Measurements from ENCODE around the gene RNF220. TPM values are rescaled to one million over a fixed set of nuclear protein-coding genes. Genes with fewer than 3 reads are reported as not detected.

RNF220 gene
- total RNA-seq, 1 experiment from 2014 or later: 92.4 TPM

DNA sequence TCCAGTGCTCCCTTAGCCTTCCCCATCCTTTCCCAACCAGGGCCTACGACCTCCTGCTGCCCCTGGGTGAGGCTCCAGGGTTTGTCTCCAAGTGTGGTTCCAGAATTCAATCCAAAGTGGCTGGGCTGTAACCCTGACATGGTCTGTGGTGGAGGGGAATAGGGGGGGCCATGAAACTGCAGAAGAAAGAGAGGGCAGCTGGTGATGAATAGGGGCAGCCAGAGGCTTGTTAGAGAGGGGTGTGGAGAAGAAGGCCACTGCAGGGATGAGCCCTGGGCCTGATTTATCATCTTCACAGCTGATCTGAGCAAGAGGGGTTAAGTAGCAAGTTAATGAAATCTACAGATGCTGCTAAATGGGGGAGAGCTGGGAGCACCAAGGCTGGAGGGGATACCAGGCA is 37.1 kb upstream of the RNF220 start:
- intact Hi-C loops (cut with micrococcal nuclease; ENCODE audit: unreplicated experiment): no loop called here
- H3K27ac Mint-ChIP-seq (ENCODE audit: unreplicated experiment): no peak overlapping the region
- no peaks in the 10 kb centered on the region for H3K4me1 ChIP-seq
- H3K36me3 ChIP-seq (ENCODE audit: control insufficient read depth, insufficient read depth, low read length): no peaks in the 10 kb centered on the region
- no peak for DNase-seq
- H3K4me3 ChIP-seq (ENCODE audit: low read depth, low read length): no peak overlapping the region
- no peaks in the 10 kb centered on the region for H3K9me3 Mint-ChIP-seq (ENCODE audit: unreplicated experiment)
- no TSS peak for BruUV-seq (replicated peaks)
- H3K4me3 Mint-ChIP-seq (ENCODE audit: unreplicated experiment): no peak overlapping the region
- no peaks in the 10 kb centered on the region for H3K9me3 ChIP-seq
- POLR2A ChIA-PET: no interaction called here
- CTCF ChIA-PET: no interaction called here
- no peaks in the 10 kb centered on the region for H3K4me1 Mint-ChIP-seq (ENCODE audit: low read depth, unreplicated experiment)
- H3K27me3 ChIP-seq (replicated peaks; ENCODE audit: control insufficient read depth, insufficient read depth, low read length): no peaks in the 10 kb centered on the region
- peaks cover 5% of the 10 kb centered on the region for H3K27me3 Mint-ChIP-seq (ENCODE audit: insufficient read depth, unreplicated experiment)
- TF ChIP-seq CTCF (IDR thresholded peaks at IDR 0.05; ENCODE audit: insufficient read depth in 1 of 2, low read depth in 1 of 2, low read length in 1 of 2, severe bottlenecking in 1 of 2, unreplicated experiment in 1 of 2): no peak
- H3K36me3 Mint-ChIP-seq (ENCODE audit: insufficient read depth, unreplicated experiment): no peaks in the 10 kb centered on the region

DNA sequence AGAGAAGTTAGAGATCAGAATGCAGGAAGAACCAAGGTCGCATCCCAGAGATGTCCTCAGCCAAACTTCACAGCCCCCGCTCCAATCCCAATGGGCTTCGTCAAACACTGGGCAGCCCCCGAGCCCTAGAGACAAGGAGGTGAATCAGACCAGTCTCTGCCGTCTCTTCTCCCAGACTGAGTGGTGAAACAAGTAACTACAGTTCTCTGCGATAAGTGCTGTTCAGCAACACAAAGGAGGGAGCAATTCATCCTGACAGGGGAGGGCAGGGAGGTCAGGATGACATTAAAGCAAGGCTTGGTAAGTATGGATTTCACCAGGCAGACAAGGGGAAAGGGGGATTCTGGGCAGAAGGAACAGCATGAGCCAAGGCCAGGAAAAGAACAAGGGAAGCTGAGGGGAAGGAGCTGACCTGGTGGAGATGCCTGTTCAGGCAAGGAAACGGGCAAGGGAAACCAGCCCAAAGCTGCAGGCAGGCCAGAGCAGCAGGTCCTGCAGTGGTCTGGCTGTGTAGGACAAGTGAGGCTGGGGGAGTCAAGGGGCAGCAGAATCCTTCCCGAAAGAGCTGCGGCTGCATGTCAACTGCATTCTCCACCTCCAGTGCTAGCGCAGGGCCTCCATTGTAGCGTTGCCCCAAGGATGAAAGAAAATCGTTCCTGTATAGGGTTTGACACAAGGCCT is 36.4 kb upstream of the RNF220 start:
- Histone ChIP-seq H3K4me1 (no peaks in the 10 kb centered on the region), H3K4me3 (ENCODE audit: low read depth, low read length) (no peak overlapping the region), H3K9me3 (no peaks in the 10 kb centered on the region), H3K27me3 (replicated peaks; ENCODE audit: control insufficient read depth, insufficient read depth, low read length) (no peaks in the 10 kb centered on the region), H3K36me3 (ENCODE audit: control insufficient read depth, insufficient read depth, low read length) (no peaks in the 10 kb centered on the region)
- ChIA-PET POLR2A (no interaction called here), CTCF (no interaction called here)
- no peak overlapping the region for H3K27ac Mint-ChIP-seq (ENCODE audit: unreplicated experiment)
- TF ChIP-seq CTCF (IDR thresholded peaks at IDR 0.05; ENCODE audit: insufficient read depth in 1 of 2, low read depth in 1 of 2, low read length in 1 of 2, severe bottlenecking in 1 of 2, unreplicated experiment in 1 of 2): no peak
- H3K27me3 Mint-ChIP-seq (ENCODE audit: insufficient read depth, unreplicated experiment): peaks cover 4% of the 10 kb centered on the region
- no peak overlapping the region for H3K4me3 Mint-ChIP-seq (ENCODE audit: unreplicated experiment)
- H3K4me1 Mint-ChIP-seq (ENCODE audit: low read depth, unreplicated experiment): no peaks in the 10 kb centered on the region
- intact Hi-C loops (cut with micrococcal nuclease; ENCODE audit: unreplicated experiment): no loop called here
- H3K9me3 Mint-ChIP-seq (ENCODE audit: unreplicated experiment): no peaks in the 10 kb centered on the region
- no peaks in the 10 kb centered on the region for H3K36me3 Mint-ChIP-seq (ENCODE audit: insufficient read depth, unreplicated experiment)
- no TSS peak for BruUV-seq (replicated peaks)
- DNase-seq: no peak

- DNase-seq: no peak
- Mint-ChIP-seq H3K27ac (ENCODE audit: unreplicated experiment) (no peak overlapping the region), H3K36me3 (ENCODE audit: insufficient read depth, unreplicated experiment) (no peaks in the 10 kb centered on the region), H3K27me3 (ENCODE audit: insufficient read depth, unreplicated experiment) (peaks cover 3% of the 10 kb centered on the region), H3K4me3 (ENCODE audit: unreplicated experiment) (no peak overlapping the region), H3K4me1 (ENCODE audit: low read depth, unreplicated experiment) (no peaks in the 10 kb centered on the region), H3K9me3 (ENCODE audit: unreplicated experiment) (no peaks in the 10 kb centered on the region)
- no peak overlapping the region for H3K4me3 ChIP-seq (ENCODE audit: low read depth, low read length)
- intact Hi-C loops (cut with micrococcal nuclease; ENCODE audit: unreplicated experiment): no loop called here
- no peaks in the 10 kb centered on the region for H3K9me3 ChIP-seq
- TF ChIP-seq CTCF (IDR thresholded peaks at IDR 0.05; ENCODE audit: insufficient read depth in 1 of 2, low read depth in 1 of 2, low read length in 1 of 2, severe bottlenecking in 1 of 2, unreplicated experiment in 1 of 2): no peak
- ChIA-PET CTCF (no interaction called here), POLR2A (no interaction called here)
- no peaks in the 10 kb centered on the region for H3K27me3 ChIP-seq (replicated peaks; ENCODE audit: control insufficient read depth, insufficient read depth, low read length)
- H3K4me1 ChIP-seq: no peaks in the 10 kb centered on the region
- no TSS peak for BruUV-seq (replicated peaks)
- no peaks in the 10 kb centered on the region for H3K36me3 ChIP-seq (ENCODE audit: control insufficient read depth, insufficient read depth, low read length)
Observed at GRCh38 chr1:44371206-44371605, 33.8 kb upstream of the RNF220 start.

Data from Caco-2 (cell line).